Dedifferentiated amniotic fluid mesenchymal stem cell (primary cell): Measurements from ENCODE around the gene NCBP2L.

Experiments used
- DNase-seq: peaks from one replicate; pipeline ENCODE4 v3.0.0-alpha.2; 2016; ENCODE audit errors: extremely low spot score

NCBP2L gene

GRCh38 chrX:107752714-107753113 lies 24.8 kb upstream of the NCBP2L start:
- no peak for DNase-seq

GRCh38 chrX:107753187-107753586 lies 24.3 kb upstream of the NCBP2L start:
- no peak for DNase-seq

GRCh38 chrX:107755721-107756120 lies 21.8 kb upstream of the NCBP2L start:
- no peak for DNase-seq

DNA sequence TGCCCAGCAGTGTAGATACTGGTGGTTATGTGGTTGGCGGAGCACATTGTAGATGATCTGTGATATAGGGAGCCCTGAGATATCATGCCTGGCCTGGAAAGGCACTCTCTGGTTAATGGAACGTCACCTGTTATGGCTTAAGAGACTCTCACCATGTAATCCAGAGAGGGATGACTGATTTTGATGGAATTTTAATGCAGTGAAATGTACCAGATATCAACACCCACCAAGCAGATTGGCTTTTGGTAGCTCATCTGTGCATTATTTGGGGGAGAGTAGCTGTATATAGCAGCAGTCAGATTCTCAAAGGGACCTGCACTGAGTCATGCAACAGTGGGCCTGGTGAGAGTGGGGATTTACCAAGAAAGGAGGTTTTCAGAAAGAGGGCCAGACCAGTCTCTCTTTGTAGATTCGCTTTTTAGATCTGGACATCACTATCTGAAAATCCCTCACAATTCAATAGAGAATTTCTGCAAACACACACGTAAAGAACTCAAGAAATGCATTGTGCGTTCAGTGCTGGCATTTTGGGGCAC lies 19.2 kb upstream of the NCBP2L start:
- DNase-seq: no peak

DNA sequence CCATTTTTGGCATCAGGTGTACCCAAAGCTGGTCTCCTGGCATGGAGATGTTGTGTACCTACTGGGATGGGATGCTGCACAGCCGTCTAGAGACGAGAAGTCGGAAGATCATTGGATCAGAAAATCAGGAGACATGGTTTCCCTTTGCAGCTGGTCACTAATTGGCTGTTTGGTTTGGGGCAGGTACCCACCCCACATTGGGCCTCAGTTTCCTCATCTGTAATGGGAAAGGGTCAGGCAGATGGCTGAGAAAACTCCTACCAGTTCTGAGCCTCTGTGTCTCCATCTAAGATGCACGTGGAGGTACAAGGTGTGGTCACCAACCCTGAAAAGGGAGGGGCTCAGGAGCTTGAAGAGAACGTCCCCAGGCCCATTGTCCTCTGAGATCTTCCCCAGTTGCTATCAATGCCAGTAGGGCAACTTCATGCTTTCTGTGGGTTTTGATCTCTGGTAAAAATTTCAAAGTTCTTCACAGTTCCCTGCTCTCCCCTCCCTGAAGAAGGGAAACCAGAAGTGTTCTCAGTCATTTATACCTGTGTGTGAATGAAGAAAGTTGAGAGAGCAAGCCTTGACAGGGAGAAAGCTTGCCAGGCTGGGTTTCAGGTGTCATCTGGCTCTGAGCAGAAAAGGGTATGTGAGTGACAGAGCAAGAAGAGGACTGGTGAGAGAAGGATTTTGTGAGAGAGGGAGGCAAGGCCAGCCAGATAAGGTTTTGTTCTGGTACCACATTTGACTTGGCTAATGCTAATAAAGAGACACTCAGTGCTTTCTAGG lies 17.0 kb upstream of the NCBP2L start:
- no peak for DNase-seq

GRCh38 chrX:107763647-107764046 lies 13.9 kb upstream of the NCBP2L start:
- no peak for DNase-seq

DNA sequence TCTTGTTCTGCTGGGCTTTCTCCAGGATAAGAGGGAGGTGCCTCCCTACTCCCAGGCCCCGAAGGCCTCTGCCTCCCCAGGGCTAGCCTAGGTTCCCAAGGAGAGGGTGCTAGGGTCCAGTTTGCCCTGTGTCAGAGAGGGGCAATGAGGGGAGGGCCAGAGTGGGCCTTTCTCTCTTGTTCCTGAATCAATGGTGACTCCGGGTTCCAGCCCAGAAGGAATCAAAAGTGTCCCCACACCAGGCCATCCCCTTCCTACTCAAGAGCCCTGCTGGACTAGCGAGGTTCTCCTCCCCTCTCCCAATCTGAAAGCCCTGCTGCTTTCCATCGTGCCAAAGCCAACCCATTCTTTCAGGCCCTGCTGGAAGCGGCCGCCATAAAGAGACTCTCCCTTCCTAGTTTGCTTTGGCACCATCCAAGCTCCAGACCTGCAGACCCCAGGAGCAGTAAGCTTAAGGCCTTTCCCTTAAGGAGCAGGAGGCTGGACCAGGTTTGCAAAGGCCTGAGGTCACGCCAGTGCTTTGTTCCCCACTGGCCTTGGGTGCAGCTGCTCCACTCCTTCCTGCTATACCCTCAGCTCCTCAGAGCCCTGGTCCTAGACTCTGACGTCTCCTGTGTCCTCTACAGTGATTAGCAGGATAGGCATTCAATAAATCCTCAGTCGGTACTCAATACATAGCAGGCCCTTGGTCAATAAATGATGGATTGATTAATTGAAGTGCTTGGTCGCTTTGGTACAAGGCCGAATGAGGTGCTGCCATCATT lies 12.5 kb upstream of the NCBP2L start:
- no peak for DNase-seq

DNA sequence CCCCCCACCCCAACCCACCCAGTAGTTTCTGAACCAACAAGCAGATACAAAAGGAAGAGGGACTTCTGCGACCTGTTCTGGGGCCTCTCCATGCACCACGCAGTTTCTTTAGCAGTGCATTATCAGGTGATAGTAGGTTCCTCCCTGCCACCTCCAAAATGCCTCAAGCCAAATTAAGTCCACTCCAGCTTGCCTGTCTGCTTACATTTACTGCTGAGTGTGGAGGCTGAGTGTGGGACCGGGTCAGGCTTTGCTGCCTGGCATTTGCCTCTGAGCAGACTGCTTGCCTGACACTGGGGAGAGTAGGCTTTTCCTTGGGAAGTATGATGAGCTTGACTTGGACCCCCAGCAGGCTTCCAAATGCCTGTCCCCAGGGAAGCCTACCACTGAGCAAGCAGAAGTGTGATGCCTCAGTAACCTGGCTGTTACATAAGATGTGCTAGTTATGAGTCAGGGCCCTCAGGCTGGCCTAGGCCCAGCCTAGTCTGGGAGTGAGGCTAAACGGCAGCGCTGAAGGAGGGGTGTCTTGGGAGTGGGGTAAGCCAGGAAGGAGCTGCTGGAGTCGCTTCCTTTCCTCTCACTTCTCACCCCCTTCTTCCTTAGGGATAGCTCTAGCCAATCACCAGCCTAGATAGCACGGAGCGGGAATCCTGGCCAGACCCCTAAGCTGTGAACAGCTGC lies 10.9 kb upstream of the NCBP2L start:
- DNase-seq: no peak

DNA sequence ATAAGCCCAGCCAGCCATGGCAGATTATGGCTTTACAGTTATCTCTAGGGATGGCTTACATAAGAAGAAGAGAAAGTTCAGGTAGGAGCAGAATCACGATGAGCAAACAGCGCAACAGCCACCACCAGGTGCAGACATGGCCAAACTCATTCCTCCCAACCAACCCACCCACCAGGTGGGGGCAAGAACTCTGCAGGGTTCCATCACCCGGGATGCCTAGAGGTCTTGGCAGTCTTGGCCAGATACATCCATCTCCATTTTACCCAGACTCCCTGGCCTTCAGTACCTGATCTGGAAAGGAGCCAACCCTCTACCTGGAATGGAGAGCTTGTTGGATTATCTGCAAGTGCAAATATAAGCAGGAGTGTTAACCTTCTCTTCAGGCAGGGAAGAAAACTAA lies 9.5 kb upstream of the NCBP2L start:
- no peak for DNase-seq

DNA sequence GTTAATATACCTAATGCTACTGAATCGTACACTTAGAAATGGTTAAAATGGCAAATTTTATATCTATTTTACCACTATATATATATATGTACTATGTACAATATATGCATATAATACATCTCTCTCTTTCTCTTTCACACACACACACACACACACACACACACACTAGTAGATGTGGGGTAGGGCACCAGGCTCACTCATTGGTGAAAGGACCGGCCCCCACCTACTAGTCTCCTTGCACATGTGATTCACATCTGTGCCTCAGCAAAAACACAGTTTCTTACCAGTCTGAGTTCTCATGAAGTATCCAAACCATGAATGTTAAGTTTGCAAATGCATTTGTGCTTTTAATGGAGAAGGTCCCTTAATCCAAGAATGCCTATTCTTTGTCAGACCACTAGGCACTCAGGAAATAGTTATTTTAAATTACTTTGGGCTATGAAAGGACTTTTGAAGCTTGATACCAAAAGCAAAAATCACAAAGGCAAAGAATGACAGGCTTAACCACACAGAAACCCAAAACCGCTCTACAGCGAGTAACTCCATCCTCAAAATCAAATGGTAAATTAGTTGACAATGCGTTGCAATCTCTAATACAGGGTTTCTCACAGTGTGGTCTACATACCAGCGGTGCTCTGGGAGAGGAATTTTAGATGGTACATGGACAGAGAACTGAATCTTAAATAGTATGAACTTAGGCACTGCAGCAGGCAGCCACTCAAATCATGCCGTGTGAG lies 7.8 kb upstream of the NCBP2L start:
- no peak for DNase-seq

- DNase-seq: no peak
These were observed 4.3 kb upstream of the NCBP2L start for GRCh38 chrX:107773206-107773605.

DNA sequence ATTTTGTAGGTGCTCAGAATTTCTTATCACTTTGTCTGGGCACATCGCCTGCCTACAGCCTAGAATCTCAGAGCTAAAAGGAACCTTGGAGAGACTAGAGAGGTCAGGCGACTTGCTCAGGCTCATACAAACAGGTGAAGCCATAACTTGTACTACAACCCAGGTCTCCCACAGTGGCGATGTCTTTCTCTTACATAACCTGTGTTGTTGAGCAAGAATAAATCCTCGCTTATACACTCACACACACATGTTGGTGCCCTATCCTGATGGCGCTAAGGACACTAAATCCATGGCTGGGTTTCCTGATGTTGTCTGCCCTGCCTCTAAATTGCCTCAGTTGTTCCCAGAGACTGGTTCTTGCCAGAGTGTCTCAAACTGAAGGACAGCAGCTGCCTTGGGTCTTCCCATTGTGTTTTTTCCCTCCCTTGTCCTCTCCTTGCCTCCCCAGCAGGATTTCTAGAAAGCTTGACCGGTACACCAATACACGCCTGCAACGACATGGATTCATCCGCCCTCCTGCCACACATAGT lies 3.6 kb upstream of the NCBP2L start:
- no peak for DNase-seq

GRCh38 chrX:107775000-107775733 lies 2.4 kb upstream of the NCBP2L start:
- DNase-seq: no peak

GRCh38 chrX:107775734-107776511 lies 1.6 kb upstream of the NCBP2L start, which contains the start of gene TSC22D3:
TSS of gene TSC22D3 (minus strand) at chrX:107775787. CDS start at chrX:107775419, 368 bp downstream.
- peak; percentile 26 for DNase-seq

DNA sequence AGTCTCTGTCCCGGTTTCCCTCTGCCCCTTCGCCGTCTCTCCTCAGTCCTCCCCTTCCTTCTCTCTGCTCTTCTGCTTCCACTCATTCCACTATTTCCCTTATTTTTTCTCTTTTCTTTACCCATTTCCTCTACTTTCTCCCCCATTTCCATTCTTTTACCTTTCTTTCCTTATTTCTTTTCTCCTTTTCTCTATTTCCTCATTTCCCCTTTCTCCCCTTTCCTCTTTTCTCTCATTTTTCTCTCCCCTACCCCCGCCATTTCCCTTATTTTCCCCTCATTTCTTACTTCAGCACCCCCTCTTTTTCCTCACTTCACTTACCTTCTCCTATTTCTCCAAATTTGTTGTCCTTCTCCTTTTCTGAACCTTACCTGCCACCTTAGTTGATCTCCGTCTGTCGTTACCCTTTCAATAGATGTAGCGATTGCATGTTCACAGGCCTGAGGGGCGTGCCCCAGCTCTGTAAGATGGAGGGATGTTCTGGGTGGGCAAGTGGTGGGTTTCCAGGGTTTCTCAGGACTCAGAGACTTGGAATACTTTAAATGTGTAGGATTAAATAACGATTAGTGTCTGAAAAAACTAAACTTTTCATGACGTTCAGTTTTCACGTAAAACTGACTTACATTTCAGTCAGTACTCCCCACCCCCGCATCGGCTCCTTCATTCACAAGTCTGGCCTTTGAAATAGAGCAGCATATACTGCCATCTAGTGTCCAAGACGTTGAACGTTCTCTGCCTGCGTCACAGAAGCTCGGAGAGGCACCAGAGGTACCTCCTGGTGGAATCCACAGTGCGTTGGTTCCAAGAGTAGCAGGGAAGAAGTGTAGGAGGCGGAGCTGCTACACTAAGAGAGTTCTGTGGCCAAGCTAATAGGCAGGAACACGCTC lies 641 bp upstream of the NCBP2L start:
- DNase-seq: peak; percentile 89

GRCh38 chrX:107780525-107780924 lies 3.0 kb downstream of the NCBP2L start:
- DNase-seq: no peak

GRCh38 chrX:107787827-107788226 lies 10.3 kb downstream of the NCBP2L start:
- DNase-seq: no peak

DNA sequence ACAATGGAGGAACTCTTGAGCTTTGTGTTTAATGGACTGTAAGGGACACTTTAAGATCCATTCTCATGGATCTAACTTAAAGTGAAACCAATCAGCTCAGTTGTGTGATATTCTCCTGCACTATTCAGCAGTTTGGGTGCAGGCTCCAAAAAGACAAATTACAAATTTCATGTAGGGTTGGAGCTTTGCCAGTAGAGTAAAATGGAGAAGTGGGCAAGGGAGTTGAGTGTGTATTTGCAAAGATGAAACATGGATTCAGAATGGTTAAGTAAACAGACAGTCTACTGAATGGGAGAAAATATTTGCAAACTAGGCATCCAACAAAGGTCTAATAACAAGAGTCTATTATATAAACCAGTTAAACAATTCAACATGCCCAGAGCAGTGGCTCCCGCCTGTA lies 26.9 kb downstream of the NCBP2L start:
- no peak for DNase-seq

- DNase-seq: no peak
These were observed 27.6 kb downstream of the NCBP2L start for GRCh38 chrX:107805179-107805578.
